ENCODE measurements around the gene LMF1.

LMF1 gene

GRCh38 chr16:1008085-1008484 is 37.3 kb upstream of the LMF1 start:
- no peak for TF ChIP-seq ZFX (IDR thresholded peaks at IDR 0.05; ENCODE audit: borderline replicate concordance)
- TF ChIP-seq, protein P1, sequence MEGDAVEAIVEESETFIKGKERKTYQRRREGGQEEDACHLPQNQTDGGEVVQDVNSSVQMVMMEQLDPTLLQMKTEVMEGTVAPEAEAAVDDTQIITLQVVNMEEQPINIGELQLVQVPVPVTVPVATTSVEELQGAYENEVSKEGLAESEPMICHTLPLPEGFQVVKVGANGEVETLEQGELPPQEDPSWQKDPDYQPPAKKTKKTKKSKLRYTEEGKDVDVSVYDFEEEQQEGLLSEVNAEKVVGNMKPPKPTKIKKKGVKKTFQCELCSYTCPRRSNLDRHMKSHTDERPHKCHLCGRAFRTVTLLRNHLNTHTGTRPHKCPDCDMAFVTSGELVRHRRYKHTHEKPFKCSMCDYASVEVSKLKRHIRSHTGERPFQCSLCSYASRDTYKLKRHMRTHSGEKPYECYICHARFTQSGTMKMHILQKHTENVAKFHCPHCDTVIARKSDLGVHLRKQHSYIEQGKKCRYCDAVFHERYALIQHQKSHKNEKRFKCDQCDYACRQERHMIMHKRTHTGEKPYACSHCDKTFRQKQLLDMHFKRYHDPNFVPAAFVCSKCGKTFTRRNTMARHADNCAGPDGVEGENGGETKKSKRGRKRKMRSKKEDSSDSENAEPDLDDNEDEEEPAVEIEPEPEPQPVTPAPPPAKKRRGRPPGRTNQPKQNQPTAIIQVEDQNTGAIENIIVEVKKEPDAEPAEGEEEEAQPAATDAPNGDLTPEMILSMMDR (IDR thresholded peaks at IDR 0.05) = no peak
- H3K27ac ChIP-seq = no peak overlapping the region

- TF ChIP-seq, protein P1 (IDR thresholded peaks at IDR 0.05) = no peak
- TF ChIP-seq ZFX (IDR thresholded peaks at IDR 0.05; ENCODE audit: borderline replicate concordance) = no peak
- no peak overlapping the region for H3K27ac ChIP-seq
Measured at GRCh38 chr16:1007284-1007850, 36.6 kb upstream of the LMF1 start.

DNA sequence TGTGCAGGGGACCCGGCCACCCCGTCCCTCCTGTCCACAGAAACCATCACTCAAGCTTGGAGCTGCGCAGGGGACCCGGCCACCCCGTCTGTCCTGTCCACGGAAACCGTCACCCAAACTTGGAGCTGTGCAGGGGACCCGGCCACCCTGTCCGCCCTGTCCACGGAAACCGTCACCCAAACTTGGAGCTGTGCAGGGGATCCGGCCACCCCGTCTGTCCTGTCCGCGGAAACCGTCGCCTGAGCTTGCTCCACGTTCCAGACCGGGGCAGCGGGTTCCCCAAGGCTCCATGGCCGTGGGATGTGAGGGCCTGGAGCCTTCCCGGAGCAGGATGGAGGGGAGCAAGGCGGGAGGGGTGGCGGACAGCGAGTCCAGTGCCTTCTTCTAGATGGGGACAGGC is 36.0 kb upstream of the LMF1 start:
- TF ChIP-seq ZFX (IDR thresholded peaks at IDR 0.05; ENCODE audit: borderline replicate concordance) = no peak
- TF ChIP-seq, protein P1 (IDR thresholded peaks at IDR 0.05) = no peak
- H3K27ac ChIP-seq = no peak overlapping the region

DNA sequence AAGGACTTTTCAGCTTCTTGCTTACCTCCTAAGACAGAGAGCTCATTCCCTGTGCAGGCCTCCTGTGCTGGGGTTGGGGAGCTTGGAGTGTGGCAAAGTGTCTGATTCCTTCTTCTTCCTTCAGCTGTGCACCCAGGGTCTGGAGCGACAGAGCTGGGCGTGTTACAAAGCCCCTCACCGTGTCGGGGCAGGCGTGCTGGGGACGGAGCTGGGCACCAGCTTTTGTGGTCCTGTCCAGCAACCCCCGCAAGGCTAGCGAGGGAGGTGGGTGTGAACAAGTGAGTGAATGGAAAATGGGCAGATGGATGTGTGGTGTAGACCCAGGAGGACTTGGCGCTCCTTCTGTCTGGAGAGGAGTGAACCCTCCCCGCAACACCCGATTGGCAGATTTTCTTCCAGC is 34.5 kb upstream of the LMF1 start:
- H3K27ac ChIP-seq = no peak overlapping the region
- TF ChIP-seq, protein P1 (IDR thresholded peaks at IDR 0.05) = no peak
- TF ChIP-seq ZFX (IDR thresholded peaks at IDR 0.05; ENCODE audit: borderline replicate concordance) = no peak

GRCh38 chr16:1003391-1004347 is 32.9 kb upstream of the LMF1 start:
- H3K27ac ChIP-seq = no peak overlapping the region

GRCh38 chr16:1002399-1003166 is 31.8 kb upstream of the LMF1 start:
- TF ChIP-seq ZFX (IDR thresholded peaks at IDR 0.05; ENCODE audit: borderline replicate concordance) = no peak
- TF ChIP-seq, protein P1 (IDR thresholded peaks at IDR 0.05) = no peak
- no peak overlapping the region for H3K27ac ChIP-seq

More at GRCh38 chr16:1003391-1004347, 32.9 kb upstream of the LMF1 start:
- TF ChIP-seq ZFX (IDR thresholded peaks at IDR 0.05; ENCODE audit: borderline replicate concordance) = no peak
- TF ChIP-seq, protein P1 (IDR thresholded peaks at IDR 0.05) = no peak
